ENCODE data around the gene TMEM205. TPM values are rescaled to one million over a fixed set of nuclear protein-coding genes. Genes with fewer than 3 reads are reported as not detected.
"Not testable (repeated sequence)": the region's sequence is repeated elsewhere in the genome, so short reads cannot be mapped to it uniquely, and the experiment has no call there.

The TMEM205 gene
- total RNA-seq, 2 experiments from 2014 or later: 31.1 to 33.2 TPM

DNA sequence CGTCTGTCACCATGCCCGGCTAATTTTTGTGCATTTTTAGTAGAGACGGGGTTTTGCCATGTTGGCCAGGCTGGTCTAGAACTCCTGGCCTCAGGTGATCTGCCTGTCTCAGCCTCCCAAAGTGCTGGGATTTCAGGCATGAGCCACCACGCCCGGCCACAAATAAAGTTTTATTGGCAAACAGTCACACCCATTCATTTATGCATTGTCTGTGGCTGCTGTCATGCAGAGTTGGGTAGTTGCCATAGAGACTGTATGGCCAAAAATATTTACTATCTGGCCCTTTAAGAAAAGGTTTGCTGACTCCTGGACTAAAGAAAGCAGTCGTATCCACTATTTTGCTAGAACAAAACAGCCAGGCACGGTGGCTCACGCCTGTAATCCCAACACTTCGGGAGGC, 12.2 kb downstream of the TMEM205 start:
- intact Hi-C loops (cut with micrococcal nuclease); CTCF ChIA-PET; H3K27me3 Mint-ChIP-seq; H3K4me3 Mint-ChIP-seq; H3K27ac Mint-ChIP-seq; DNase-seq; H3K9me3 Mint-ChIP-seq; POLR2A ChIA-PET: not testable (repeated sequence)
- peaks cover 16% of the 10 kb centered on the region for H3K4me1 Mint-ChIP-seq (ENCODE audit: low read depth)
- H3K36me3 Mint-ChIP-seq: peaks cover 30% of the 10 kb centered on the region

DNA sequence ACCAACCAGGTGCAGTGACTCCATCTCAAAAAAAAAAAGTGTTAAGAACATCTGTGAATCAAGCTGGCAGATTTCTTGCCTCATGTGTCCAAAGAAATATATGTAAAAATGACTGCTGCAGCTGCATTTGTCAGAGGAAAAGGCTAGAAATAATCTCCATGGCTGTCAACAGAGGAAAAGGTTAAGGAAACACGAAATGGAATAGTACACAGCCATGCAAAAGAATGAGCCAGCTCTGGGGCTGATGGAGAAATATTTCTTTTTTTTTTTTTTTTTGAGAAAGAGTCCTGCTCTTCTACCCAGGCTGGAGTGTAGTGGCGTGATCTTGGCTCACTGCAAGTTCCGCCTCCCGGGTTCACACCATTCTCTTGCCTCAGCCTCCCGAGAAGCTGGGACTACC, 13.2 kb downstream of the TMEM205 start:
- Mint-ChIP-seq H3K4me1 (ENCODE audit: low read depth) (peaks cover 9% of the 10 kb centered on the region), H3K9me3 (peaks cover 3% of the 10 kb centered on the region), H3K36me3 (peaks cover 30% of the 10 kb centered on the region), H3K27me3 (no peaks in the 10 kb centered on the region), H3K4me3 (no peak overlapping the region), H3K27ac (no peak overlapping the region)
- CTCF ChIA-PET: no interaction called here
- intact Hi-C loops (cut with micrococcal nuclease): no loop called here
- DNase-seq: no peak
- POLR2A ChIA-PET: interaction anchor here (0.6 kb wide), 1 partner anchor 11 kb away, joined by 4 read pairs; no protein-coding TSS in a partner anchor

DNA sequence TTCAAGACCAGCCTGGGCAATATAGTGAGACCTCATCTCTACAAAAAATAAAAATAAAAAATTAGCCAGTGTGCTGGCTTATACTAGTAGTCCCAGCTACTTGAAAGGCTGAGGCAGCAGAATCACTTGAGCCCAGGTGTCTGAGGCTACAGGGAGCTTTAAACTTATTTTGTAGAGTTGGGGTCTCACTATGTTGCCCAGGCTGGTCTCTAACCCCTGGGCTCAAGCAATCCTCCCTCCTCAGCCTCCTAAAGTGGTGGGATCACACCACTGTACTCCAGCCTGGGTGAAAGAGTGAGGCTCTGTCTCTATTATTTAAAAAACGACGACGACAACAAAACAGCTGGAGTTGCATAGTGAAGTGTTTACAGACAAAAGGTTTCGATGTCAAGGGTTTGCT, 14.6 kb downstream of the TMEM205 start:
- DNase-seq: no peak
- H3K27ac Mint-ChIP-seq: no peak overlapping the region
- ChIA-PET CTCF (interaction anchor here (0.6 to 2.4 kb wide), 3 partner anchors 50 to 205 kb away, joined by 3 to 7 read pairs (median 3); no protein-coding TSS in a partner anchor), POLR2A (no interaction called here)
- H3K27me3 Mint-ChIP-seq: no peaks in the 10 kb centered on the region
- H3K9me3 Mint-ChIP-seq: peaks cover 3% of the 10 kb centered on the region
- intact Hi-C loops (cut with micrococcal nuclease): no loop called here
- H3K4me1 Mint-ChIP-seq (ENCODE audit: low read depth): no peaks in the 10 kb centered on the region
- H3K36me3 Mint-ChIP-seq: peaks cover 30% of the 10 kb centered on the region
- no peak overlapping the region for H3K4me3 Mint-ChIP-seq

DNA sequence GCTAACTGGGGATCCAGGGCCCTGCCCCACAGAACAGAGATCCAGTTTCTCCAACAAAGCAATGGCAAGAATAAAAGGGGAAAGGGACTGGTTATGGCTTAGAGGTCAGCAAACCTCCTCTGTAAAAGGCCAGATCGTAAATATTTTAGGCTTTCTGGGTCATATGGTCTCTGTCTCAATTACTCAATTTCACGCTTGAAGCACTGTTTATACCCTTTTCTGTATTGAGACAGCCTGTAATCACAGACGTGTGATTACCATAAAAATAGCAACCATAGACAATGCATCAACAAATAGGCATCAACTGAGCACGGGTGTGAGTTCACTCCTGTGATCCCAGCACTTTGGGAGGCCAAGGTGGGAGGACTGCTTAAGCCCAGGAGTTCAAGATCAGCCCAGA, 15.9 kb downstream of the TMEM205 start:
- ChIA-PET CTCF (interaction anchor here (2.4 kb wide), 1 partner anchor 51 kb away, joined by 7 read pairs; no protein-coding TSS in a partner anchor), POLR2A (no interaction called here)
- H3K27me3 Mint-ChIP-seq: no peaks in the 10 kb centered on the region
- no peak overlapping the region for H3K4me3 Mint-ChIP-seq
- H3K36me3 Mint-ChIP-seq: peaks cover 16% of the 10 kb centered on the region
- H3K27ac Mint-ChIP-seq: no peak overlapping the region
- H3K9me3 Mint-ChIP-seq: no peaks in the 10 kb centered on the region
- DNase-seq: no peak
- no peaks in the 10 kb centered on the region for H3K4me1 Mint-ChIP-seq (ENCODE audit: low read depth)
- intact Hi-C loops (cut with micrococcal nuclease): no loop called here

DNA sequence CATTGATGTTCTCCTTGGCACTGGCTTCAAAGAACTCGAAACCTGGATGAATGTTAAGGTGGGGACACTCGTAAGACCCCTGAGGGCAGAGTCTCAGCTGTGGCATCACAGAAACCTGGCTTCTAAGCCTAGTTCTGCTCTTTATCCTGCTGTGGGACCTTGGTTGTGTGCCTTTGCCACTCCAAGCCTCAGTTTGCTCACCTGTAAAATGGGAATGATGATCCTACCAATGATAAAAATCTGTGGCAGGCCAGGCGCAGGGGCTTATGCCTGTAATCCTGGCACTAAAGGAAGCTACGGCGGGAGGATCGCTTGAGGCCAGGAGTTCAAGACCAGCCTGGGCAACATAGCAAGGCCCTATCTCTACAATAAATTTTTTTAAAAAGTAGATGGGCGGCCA, 20.5 kb downstream of the TMEM205 start:
- POLR2A ChIA-PET: no interaction called here
- no peak for DNase-seq
- H3K4me1 Mint-ChIP-seq (ENCODE audit: low read depth): peaks cover 13% of the 10 kb centered on the region
- H3K36me3 Mint-ChIP-seq: peaks cover 5% of the 10 kb centered on the region
- no peak overlapping the region for H3K4me3 Mint-ChIP-seq
- H3K27ac Mint-ChIP-seq: no peak overlapping the region
- H3K9me3 Mint-ChIP-seq: no peaks in the 10 kb centered on the region
- CTCF ChIA-PET: interaction anchor here (1.0 kb wide), 1 partner anchor 55 kb away, joined by 3 read pairs; no protein-coding TSS in a partner anchor
- intact Hi-C loops (cut with micrococcal nuclease): no loop called here
- no peaks in the 10 kb centered on the region for H3K27me3 Mint-ChIP-seq

DNA sequence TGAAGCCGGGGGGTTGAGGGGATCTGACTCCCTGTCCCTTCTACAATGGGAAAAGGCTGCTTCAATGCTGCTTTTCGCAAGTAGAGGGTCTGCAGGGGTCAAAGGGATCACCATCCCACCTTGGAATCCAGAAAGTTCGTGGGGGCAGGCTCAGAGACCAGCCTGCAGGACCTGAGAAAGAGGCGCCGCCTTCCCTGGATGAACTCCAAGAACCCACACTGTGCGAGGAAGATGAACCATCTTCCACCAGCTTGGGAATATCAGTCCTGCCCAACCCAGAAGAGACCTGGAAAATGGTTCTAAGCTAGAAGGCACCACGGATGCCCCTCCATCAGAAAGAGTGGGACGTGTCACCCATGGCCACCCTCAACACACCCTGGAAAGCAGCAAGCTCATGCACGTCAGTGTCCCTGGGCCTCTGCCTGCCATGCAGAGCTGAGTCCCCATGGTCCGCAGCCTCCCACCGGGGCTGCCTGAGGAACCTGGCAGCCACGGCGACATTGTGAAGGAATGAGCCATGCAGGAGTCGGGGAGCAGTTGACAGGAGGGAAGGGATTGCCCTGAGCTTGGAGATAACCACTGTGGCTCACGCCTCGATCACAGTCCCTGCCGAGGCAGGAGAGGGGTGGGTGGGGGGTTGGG, 21.2 kb downstream of the TMEM205 start:
- Mint-ChIP-seq H3K27ac (peak overlapping the region; percentile 86), H3K4me1 (ENCODE audit: low read depth) (peaks cover 13% of the 10 kb centered on the region), H3K27me3 (no peaks in the 10 kb centered on the region), H3K9me3 (no peaks in the 10 kb centered on the region), H3K4me3 (no peak overlapping the region), H3K36me3 (peaks cover 2% of the 10 kb centered on the region)
- DNase-seq: no peak
- POLR2A ChIA-PET: interaction anchor here (0.6 kb wide), 1 partner anchor 31 kb away, joined by 5 read pairs; no protein-coding TSS in a partner anchor
- intact Hi-C loops (cut with micrococcal nuclease): no loop called here
- CTCF ChIA-PET: interaction anchor here (1.0 to 1.2 kb wide), 2 partner anchors 56 to 81 kb away, joined by 3 read pairs; no protein-coding TSS in a partner anchor

DNA sequence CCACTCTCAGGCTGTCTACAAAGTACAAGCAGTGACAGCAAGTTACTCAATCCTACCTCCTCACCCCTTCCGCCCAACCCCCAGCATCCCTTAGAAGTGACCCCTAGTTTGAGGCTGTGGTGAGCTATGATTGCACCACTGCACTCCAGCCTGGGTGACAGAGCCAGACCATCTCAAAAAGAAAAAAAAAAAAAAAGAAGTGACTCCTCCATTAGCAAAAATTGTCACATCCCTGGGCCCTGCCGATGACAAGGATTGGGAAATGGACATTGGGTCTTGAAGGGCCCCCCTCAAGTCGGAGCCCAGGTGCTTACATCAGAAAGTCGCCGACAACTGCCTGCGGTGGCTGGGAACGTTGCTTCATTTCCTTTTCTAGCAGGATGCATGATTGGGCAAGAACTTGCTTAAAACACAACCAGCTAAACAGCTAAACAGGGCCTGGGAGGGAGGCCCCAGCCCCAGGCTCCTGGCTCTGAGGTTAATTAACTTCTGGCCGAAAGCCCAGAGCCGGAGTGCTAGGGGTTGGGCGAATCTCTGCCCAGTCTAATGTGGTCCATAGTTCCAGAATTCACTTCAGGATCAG, 21.9 kb downstream of the TMEM205 start:
- H3K36me3 Mint-ChIP-seq: peaks cover 2% of the 10 kb centered on the region
- no peaks in the 10 kb centered on the region for H3K9me3 Mint-ChIP-seq
- H3K4me1 Mint-ChIP-seq (ENCODE audit: low read depth): peaks cover 13% of the 10 kb centered on the region
- H3K4me3 Mint-ChIP-seq: peak overlapping the region; percentile 54
- intact Hi-C loops (cut with micrococcal nuclease): no loop called here
- CTCF ChIA-PET: interaction anchor here (1.0 to 1.2 kb wide), 2 partner anchors 57 to 80 kb away, joined by 3 read pairs; no protein-coding TSS in a partner anchor
- peak overlapping the region; percentile 86 for H3K27ac Mint-ChIP-seq
- no peaks in the 10 kb centered on the region for H3K27me3 Mint-ChIP-seq
- peak; percentile 73 for DNase-seq
- POLR2A ChIA-PET: interaction anchor here (0.6 to 1.0 kb wide), 2 partner anchors 22 to 30 kb away, joined by 3 to 5 read pairs; partner anchors contain the start of genes CCDC159 and TMEM205

DNA sequence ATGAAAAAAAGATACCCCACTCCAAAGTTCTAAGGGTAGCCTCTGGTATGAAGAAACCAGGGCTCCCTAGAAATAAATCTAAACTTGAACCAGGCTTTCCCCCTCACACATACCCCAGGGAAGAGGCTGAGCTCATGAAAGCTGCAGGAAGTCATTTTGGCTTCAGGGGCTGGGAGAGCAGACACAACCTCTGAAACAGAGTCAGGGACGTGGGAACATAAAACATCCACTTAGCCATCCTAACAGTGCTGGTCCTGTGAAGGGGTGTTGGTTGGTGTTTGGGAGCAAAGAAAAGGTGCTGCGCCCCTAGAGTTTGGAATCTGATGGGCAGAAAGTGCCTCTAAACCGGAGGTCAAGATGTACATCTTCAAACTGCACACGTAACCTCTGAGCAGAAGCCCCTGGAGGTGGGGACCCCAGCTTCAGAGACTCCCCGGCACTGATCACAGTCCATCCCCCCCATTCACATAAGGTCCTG, 22.4 kb downstream of the TMEM205 start:
- peak overlapping the region; percentile 54 for H3K4me3 Mint-ChIP-seq
- no peaks in the 10 kb centered on the region for H3K27me3 Mint-ChIP-seq
- H3K27ac Mint-ChIP-seq: peak overlapping the region; percentile 86
- peaks cover 13% of the 10 kb centered on the region for H3K4me1 Mint-ChIP-seq (ENCODE audit: low read depth)
- peaks cover 2% of the 10 kb centered on the region for H3K36me3 Mint-ChIP-seq
- no peaks in the 10 kb centered on the region for H3K9me3 Mint-ChIP-seq
- ChIA-PET POLR2A (interaction anchor here (1.0 kb wide), 1 partner anchor 23 kb away, joined by 3 read pairs; the partner anchor contains the start of genes CCDC159 and TMEM205), CTCF (interaction anchor here (1.2 to 1.7 kb wide), 2 partner anchors 58 to 80 kb away, joined by 3 to 5 read pairs; no protein-coding TSS in a partner anchor)
- intact Hi-C loops (cut with micrococcal nuclease): no loop called here
- no peak for DNase-seq

DNA sequence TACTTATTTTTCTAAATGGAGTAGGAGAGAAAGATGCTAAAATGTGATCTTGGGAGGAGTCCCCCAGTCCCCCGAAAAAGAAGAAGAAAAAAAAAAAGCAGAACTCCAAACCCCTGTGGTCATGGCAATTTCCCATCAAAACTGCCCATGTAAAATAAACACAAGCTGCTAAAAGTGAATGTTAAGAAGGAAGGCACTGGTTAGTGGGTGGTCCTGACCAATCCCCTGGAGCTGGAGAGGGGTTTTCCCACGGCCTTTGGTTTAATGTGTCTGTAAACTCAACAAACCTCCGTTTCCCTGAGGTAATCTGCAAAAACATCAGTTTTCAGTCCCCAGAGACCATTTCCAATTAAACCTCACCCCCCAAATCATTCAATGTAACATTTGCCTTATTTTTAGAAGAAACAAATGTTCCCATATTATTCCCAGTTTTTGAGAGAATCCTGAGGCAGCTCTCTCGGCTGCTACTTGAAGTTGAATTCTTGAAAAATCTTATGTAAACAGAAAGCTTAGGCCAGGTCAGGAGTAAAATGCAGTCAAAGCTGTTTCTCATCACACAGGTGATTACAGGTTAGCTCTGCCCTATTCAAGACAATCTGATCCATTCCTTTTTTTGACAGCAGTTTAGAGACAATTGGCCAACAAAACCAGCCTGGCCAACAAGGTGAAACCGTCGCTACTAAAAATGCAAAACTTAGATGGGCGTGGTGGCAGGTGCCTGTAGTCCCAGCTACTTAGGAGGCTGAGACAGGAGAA, 23.6 kb downstream of the TMEM205 start:
- Mint-ChIP-seq H3K4me3 (no peak overlapping the region), H3K9me3 (no peaks in the 10 kb centered on the region), H3K27ac (no peak overlapping the region), H3K36me3 (peaks cover 2% of the 10 kb centered on the region), H3K27me3 (no peaks in the 10 kb centered on the region), H3K4me1 (ENCODE audit: low read depth) (peaks cover 13% of the 10 kb centered on the region)
- CTCF ChIA-PET: interaction anchor here (1.0 to 1.7 kb wide), 2 partner anchors 59 to 160 kb away, joined by 3 to 5 read pairs; no protein-coding TSS in a partner anchor
- DNase-seq: no peak
- POLR2A ChIA-PET: interaction anchor here (1.4 kb wide), 1 partner anchor 17 kb away, joined by 4 read pairs; no protein-coding TSS in a partner anchor
- intact Hi-C loops (cut with micrococcal nuclease): no loop called here

DNA sequence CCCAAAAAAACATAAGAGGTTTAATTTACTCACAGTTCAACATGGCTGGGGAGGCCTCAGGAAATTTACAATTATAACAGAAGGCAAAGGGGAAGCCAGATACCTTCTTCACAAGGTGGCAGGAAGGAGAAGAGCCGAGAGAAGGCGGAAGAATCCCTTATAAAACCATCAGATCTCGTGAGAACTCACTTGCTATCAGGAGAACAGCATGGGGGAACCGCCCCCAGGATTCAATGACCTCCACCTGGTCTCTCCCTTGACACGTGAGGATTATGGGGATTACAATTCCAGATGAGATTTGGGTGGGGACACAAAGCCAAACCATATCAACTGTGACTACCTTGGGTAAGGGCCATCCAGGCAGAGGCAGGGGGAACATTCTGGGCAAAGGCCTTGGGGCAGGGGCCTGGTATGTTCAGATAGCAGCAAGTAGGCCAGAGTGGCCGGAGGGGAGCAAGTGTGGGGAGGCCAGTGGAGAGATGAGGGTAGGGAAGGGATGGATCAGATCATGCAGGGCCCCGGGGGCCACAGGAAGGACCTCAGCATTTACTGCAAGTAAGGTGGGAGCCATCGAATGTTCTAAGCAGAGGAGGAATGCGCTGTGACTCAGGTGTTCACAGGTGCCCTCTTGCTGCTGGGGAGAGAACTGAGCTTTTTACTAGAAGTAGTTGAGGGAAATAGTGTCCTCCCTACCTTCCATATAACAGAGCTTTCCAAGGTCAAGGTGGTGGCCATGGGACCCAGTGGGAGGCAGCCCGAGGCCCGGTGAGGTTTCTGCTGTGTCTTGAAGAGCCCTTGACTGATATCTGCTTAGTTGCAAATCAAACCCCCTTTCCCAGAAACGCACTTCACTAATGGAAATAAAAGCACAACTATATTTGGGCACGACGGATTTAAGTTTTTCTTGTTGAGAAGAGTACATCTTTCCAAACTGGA, 24.6 kb downstream of the TMEM205 start:
- ChIA-PET CTCF (interaction anchor here (1.7 kb wide), 1 partner anchor 60 kb away, joined by 5 read pairs; no protein-coding TSS in a partner anchor), POLR2A (interaction anchor here (0.6 to 1.4 kb wide), 2 partner anchors 11 to 16 kb away, joined by 4 read pairs; no protein-coding TSS in a partner anchor)
- no peak for DNase-seq
- Mint-ChIP-seq H3K27me3 (no peaks in the 10 kb centered on the region), H3K36me3 (peaks cover 2% of the 10 kb centered on the region), H3K27ac (no peak overlapping the region), H3K4me3 (no peak overlapping the region), H3K9me3 (no peaks in the 10 kb centered on the region), H3K4me1 (ENCODE audit: low read depth) (peaks cover 13% of the 10 kb centered on the region)
- intact Hi-C loops (cut with micrococcal nuclease): no loop called here
